B cell (primary cell): Measurements from ENCODE around the gene KYAT1. TPM values are rescaled to one million over a fixed set of nuclear protein-coding genes. Genes with fewer than 3 reads are reported as not detected.

Experiments used
- ATAC-seq: fragments of 200-7000 bp; cut with Tn5 transposase; one replicate; pipeline ENCODE4 v1.10.0; 2021; ENCODE audit warnings: low read depth, mild to moderate bottlenecking, moderate number of reproducible peaks, moderate library complexity
- CTCF ChIA-PET: fragments of 350-600 bp; sonication (Branson Sonifier 250); formaldehyde crosslinking; loops from one replicate; lab custom pipeline; 2021; ENCODE audit warnings: antibody characterized with exemption, inconsistent platforms; lab: Charles Lee
- POLR2A ChIA-PET: fragments of 350-600 bp; sonication (Branson Sonifier 250); formaldehyde crosslinking; loops from one replicate; lab custom pipeline; 2021; ENCODE audit warnings: antibody characterized with exemption; lab: Charles Lee
- DNase-seq: peaks from one replicate; pipeline ENCODE4 v3.0.0; 2013
- H2AFZ ChIP-seq: 2 replicates; pipeline ENCODE4 v1.6.1; 2012; ENCODE audit warnings: mild to moderate bottlenecking, low read depth, low read length; ENCODE audit not compliant: insufficient read depth, poor library complexity, severe bottlenecking
- H3K27ac ChIP-seq, 2 donors: 1 replicate in 1 of 2; 2 replicates in 1 of 2; pipeline ENCODE4 v1.5.1; 2012 to 2013; ENCODE audit warnings: low read length in 2 of 2, mild to moderate bottlenecking in 2 of 2, moderate library complexity in 1 of 2
- H3K27me3 ChIP-seq, 4 experiments: fragments of 200-600 bp in 1 of 4; sonication (generic) in 1 of 4; replicated peaks in 1 of 4; 1 replicate in 2 of 4; 2 replicates in 2 of 4; pipeline versions ENCODE4 v1.6.1 to v1.7.0; 2013 to 2016; ENCODE audit warnings: low read length in 3 of 4, mild to moderate bottlenecking in 2 of 4, mixed read lengths in 1 of 4, moderate library complexity in 1 of 4; ENCODE audit not compliant: insufficient read depth in 4 of 4, control insufficient read depth in 3 of 4; ENCODE audit errors: control extremely low read depth in 1 of 4
- H3K36me3 ChIP-seq, 2 experiments: replicated peaks in 1 of 2; 1 replicate in 1 of 2; 2 replicates in 1 of 2; pipeline versions ENCODE4 v1.6.1 to v1.7.1; 2013; ENCODE audit warnings: low read length in 1 of 2; ENCODE audit not compliant: insufficient read depth in 2 of 2, control insufficient read depth in 1 of 2; ENCODE audit errors: control extremely low read depth in 1 of 2, extremely low read depth in 1 of 2
- H3K4me1 ChIP-seq, 2 donors: fragments of 200-600 bp in 1 of 2; sonication (generic) in 1 of 2; 1 replicate in 1 of 2; 2 replicates in 1 of 2; pipeline versions ENCODE4 v1.5.1 to v1.6.1; 2013 to 2017; ENCODE audit warnings: low read length in 2 of 2; ENCODE audit not compliant: control insufficient read depth in 2 of 2, insufficient read depth in 2 of 2
- H3K4me2 ChIP-seq: replicated peaks from 2 replicates; pipeline ENCODE3; 2012; ENCODE audit warnings: mild to moderate bottlenecking, low read depth, low read length; ENCODE audit not compliant: poor library complexity, severe bottlenecking
- H3K4me3 ChIP-seq, 5 experiments: fragments of 200-600 bp in 1 of 5; sonication (generic) in 1 of 5; 1 replicate in 3 of 5; 2 replicates in 2 of 5; pipeline versions ENCODE4 v1.5.1 to v1.7.0; 2011 to 2016; ENCODE audit warnings: low read length in 4 of 5, mild to moderate bottlenecking in 4 of 5, low read depth in 2 of 5, control low read depth in 1 of 5, moderate library complexity in 1 of 5; ENCODE audit not compliant: insufficient read depth in 1 of 5; ENCODE audit errors: control extremely low read depth in 1 of 5, extremely low read depth in 1 of 5
- H3K79me2 ChIP-seq: fragments of 200-600 bp; sonication (generic); one replicate; pipeline ENCODE4 v1.6.0; 2016; ENCODE audit warnings: low read length; ENCODE audit not compliant: control insufficient read depth, insufficient read depth
- H3K9ac ChIP-seq: fragments of 200-600 bp; sonication (generic); 2 replicates; pipeline ENCODE4 v1.6.1; 2017; ENCODE audit warnings: mild to moderate bottlenecking, low read length, moderate library complexity
- H3K9me3 ChIP-seq, 3 donors: one replicate each; pipeline versions ENCODE4 v1.6.1 to v1.7.1; 2013; ENCODE audit warnings: low read length in 2 of 3; ENCODE audit not compliant: control insufficient read depth in 2 of 3, insufficient read depth in 1 of 3; ENCODE audit errors: control extremely low read depth in 1 of 3
- H4K20me1 ChIP-seq: 2 replicates; pipeline ENCODE4 v1.6.0; 2012; ENCODE audit warnings: mild to moderate bottlenecking, low read length; ENCODE audit not compliant: insufficient read depth, control insufficient read depth, poor library complexity, severe bottlenecking
- H3K27ac Mint-ChIP-seq: one replicate; pipeline ENCODE4 v1.8.0; 2021; ENCODE audit warnings: mixed read lengths
- H3K27me3 Mint-ChIP-seq: one replicate; pipeline ENCODE4 v1.8.0; 2021; ENCODE audit warnings: mixed read lengths
- H3K4me1 Mint-ChIP-seq: one replicate; pipeline ENCODE4 v1.8.0; 2021; ENCODE audit warnings: mixed read lengths
- H3K4me3 Mint-ChIP-seq: one replicate; pipeline ENCODE4 v1.8.0; 2021; ENCODE audit warnings: mixed read lengths
- H3K9me3 Mint-ChIP-seq: one replicate; pipeline ENCODE4 v1.8.0; 2022; ENCODE audit warnings: mixed read lengths; ENCODE audit not compliant: insufficient read depth
- EZH2 ChIP-seq: IDR thresholded peaks from 2 replicates; pipeline ENCODE4 v1.6.1; 2012; ENCODE audit warnings: borderline replicate concordance, low read depth, mild to moderate bottlenecking, moderate library complexity, low read length; ENCODE audit not compliant: insufficient read depth, poor library complexity, severe bottlenecking
- WGBS: methylation state at CpG from one replicate; pipeline ENCODE4 v1.1.5; 2013; ENCODE audit warnings: missing lambda C conversion rate; ENCODE audit not compliant: insufficient coverage; 5-methylcytosine and 5-hydroxymethylcytosine counted together
- intact Hi-C: fragments of 100-400 bp; cut with micrococcal nuclease; formaldehyde crosslinking; loops from one replicate; pipeline ENCODE4 v1.10.0; 2022
- polyA plus RNA-seq: library from polyadenylated mRNA; depleted of rRNA; stranded (reverse); fragments of >200 nt; gene quantifications from 2 replicates; pipeline ENCODE4 v1.2.3, GENCODE V29; 2012
- total RNA-seq, 2 donors: library from RNA; stranded (reverse); fragments of 120-200 nt in 1 of 2; gene quantifications; 1 replicate in 1 of 2; 2 replicates in 1 of 2; pipeline versions ENCODE4 v1.2.3 to v1.2.4, GENCODE V29; 2013 to 2022
- TF ChIP-seq, protein P1 (sequence below): fragments of 200-600 bp; IDR thresholded peaks from one replicate; pipeline ENCODE4 v1.8.0; 2022; ENCODE audit warnings: antibody characterized with exemption, mild to moderate bottlenecking

Gene KYAT1
- total and polyA plus RNA-seq, 2 donors (not counting 1 experiment from before 2014, with no cell fraction given) = 7.0 to 16.2 TPM

DNA sequence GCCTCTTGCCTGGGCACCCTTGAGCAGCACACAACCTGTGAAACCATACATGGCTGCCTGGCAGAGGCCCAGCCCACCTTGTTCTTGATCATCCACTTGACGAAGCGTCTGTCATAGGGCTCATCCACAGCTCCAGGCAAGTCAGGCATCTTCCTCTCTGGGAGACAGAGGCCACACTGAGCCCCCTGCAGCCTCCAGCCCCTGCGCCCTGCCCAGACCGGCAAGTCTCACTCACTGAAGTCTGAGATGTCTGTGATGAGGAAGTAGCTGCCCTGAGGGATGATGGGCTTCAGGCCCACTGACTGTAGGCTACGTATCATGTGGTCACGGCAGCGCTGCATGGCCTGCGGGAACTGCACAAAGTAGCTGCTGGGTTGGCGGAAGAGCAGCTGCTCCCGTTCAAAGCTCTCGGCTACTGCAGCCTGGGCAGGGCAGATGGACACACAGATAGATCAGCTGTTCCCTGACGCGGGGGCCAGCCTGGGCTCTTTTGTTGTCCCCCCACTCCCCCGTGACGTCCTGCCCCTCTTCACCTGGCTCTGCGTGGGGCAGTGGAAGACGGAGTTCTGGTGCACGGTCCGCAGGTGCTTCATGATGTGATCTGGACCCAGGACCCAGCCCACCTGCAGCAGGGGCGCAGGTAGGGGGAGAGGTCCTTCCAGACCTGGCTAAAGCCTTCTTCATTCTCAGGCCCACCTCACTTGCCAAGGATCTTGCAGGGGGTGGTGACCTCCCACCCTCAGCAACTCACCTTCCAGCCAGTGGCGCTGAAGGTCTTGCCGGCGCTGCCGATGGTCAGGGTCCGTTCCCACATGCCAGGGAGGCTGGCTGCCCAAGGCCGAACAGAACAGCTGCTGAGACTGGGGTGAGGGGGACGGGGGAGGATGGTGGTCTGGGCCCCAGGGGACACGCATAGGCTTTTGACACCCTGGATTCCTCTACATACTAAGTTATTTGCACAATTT is 46.2 kb downstream of the KYAT1 start:
- Histone ChIP-seq H3K9ac (no peak overlapping the region), H3K79me2 (peaks cover 2% of the 10 kb centered on the region), H4K20me1 (no peaks in the 10 kb centered on the region), H3K4me2 (no peak overlapping the region), H3K36me3 (peaks cover 0 to 10% of the 10 kb centered on the region in 2 experiments), H3K9me3 (no peaks in the 10 kb centered on the region), H2AFZ (no peak overlapping the region), H3K27ac (no peak overlapping the region), H3K4me1 (no peaks in the 10 kb centered on the region), H3K4me3 (no peak overlapping the region), H3K27me3 (no peaks in the 10 kb centered on the region)
- no peak for ATAC-seq
- no peaks in the 10 kb centered on the region for H3K27me3 Mint-ChIP-seq
- ChIA-PET CTCF (no interaction called here), POLR2A (no interaction called here)
- no peak for DNase-seq
- intact Hi-C loops = no loop called here
- H3K4me1 Mint-ChIP-seq = no peaks in the 10 kb centered on the region
- TF ChIP-seq, protein P1, sequence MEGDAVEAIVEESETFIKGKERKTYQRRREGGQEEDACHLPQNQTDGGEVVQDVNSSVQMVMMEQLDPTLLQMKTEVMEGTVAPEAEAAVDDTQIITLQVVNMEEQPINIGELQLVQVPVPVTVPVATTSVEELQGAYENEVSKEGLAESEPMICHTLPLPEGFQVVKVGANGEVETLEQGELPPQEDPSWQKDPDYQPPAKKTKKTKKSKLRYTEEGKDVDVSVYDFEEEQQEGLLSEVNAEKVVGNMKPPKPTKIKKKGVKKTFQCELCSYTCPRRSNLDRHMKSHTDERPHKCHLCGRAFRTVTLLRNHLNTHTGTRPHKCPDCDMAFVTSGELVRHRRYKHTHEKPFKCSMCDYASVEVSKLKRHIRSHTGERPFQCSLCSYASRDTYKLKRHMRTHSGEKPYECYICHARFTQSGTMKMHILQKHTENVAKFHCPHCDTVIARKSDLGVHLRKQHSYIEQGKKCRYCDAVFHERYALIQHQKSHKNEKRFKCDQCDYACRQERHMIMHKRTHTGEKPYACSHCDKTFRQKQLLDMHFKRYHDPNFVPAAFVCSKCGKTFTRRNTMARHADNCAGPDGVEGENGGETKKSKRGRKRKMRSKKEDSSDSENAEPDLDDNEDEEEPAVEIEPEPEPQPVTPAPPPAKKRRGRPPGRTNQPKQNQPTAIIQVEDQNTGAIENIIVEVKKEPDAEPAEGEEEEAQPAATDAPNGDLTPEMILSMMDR = no peak
- no peak for TF ChIP-seq EZH2
- WGBS = 96% methylated on average over 27 of the region's 28 CpGs
- no peak overlapping the region for H3K4me3 Mint-ChIP-seq
- H3K27ac Mint-ChIP-seq = no peak overlapping the region
- no peaks in the 10 kb centered on the region for H3K9me3 Mint-ChIP-seq

DNA sequence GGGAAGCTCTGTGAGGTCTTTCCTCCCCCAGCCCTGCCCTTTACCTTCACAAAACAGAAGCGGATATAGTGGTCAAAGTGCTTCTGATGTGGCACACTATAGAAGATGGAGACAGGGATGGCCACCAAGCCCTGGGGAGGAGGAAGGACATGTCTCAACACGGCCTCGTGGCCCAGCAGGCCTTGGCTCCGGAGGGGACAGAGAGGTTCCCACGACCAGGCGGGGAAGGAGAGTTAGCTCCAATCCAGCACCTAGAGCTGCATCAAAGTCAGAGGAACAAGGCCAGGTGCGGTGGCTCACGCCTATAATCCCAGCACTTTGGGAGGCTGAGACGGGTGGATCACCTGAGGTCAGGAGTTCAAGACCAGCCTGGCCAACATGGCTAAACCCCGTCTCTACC is 48.1 kb downstream of the KYAT1 start:
- POLR2A ChIA-PET = no interaction called here
- no peak overlapping the region for H3K27ac ChIP-seq
- peaks cover 15% of the 10 kb centered on the region for H3K79me2 ChIP-seq
- CTCF ChIA-PET = no interaction called here
- H4K20me1 ChIP-seq = no peaks in the 10 kb centered on the region
- DNase-seq = no peak
- H3K27me3 ChIP-seq = no peaks in the 10 kb centered on the region
- H3K4me1 ChIP-seq = peaks cover 8 to 12% of the 10 kb centered on the region in 2 donors
- Mint-ChIP-seq H3K27ac (no peak overlapping the region), H3K9me3 (no peaks in the 10 kb centered on the region), H3K27me3 (no peaks in the 10 kb centered on the region), H3K4me1 (peaks cover 11% of the 10 kb centered on the region), H3K4me3 (no peak overlapping the region)
- 98% methylated on average over 8 of the region's 10 CpGs for WGBS
- no peak overlapping the region for H3K4me2 ChIP-seq
- TF ChIP-seq, protein P1 = no peak
- no peak for TF ChIP-seq EZH2
- intact Hi-C loops = loop anchor here (1.0 kb wide), 1 partner anchor 23 kb away; no protein-coding TSS in a partner anchor
- H3K9ac ChIP-seq = no peak overlapping the region
- H3K36me3 ChIP-seq = peaks cover 0 to 8% of the 10 kb centered on the region in 2 experiments
- no peak for ATAC-seq
- no peak overlapping the region for H3K4me3 ChIP-seq
- no peaks in the 10 kb centered on the region for H3K9me3 ChIP-seq
- H2AFZ ChIP-seq = no peak overlapping the region
